ENCODE measurements around the gene PKM.

PKM gene

GRCh38 chr15:72176743-72177142 lies 54.2 kb downstream of the PKM start:
- Histone ChIP-seq H2AFZ (ENCODE audit: low read length) (no peak overlapping the region), H3K18ac (ENCODE audit: low read length) (no peak overlapping the region), H3K27ac (replicated peaks; ENCODE audit: low read length) (no peak overlapping the region), H3K79me1 (ENCODE audit: low read depth, low read length) (no peaks in the 10 kb centered on the region), H3K14ac (ENCODE audit: low read length) (no peak overlapping the region), H2BK15ac (ENCODE audit: low read length) (peak overlapping the region; percentile 7), H4K8ac (ENCODE audit: low read depth, low read length) (no peak overlapping the region), H2BK12ac (ENCODE audit: low read length) (no peak overlapping the region), H2AK5ac (ENCODE audit: low read depth, low read length) (no peak overlapping the region), H3K27me3 (ENCODE audit: control insufficient read depth in 3 of 3, insufficient read depth in 3 of 3, low read depth in 1 of 3, low read length in 3 of 3) (peaks cover 0 to 39% (median 0%) of the 10 kb centered on the region in 3 experiments), H3K4me2 (ENCODE audit: insufficient read depth, low read length, poor library complexity, severe bottlenecking) (no peak overlapping the region), H3K36me3 (replicated peaks in 1 of 2; ENCODE audit: control insufficient read depth in 2 of 2, insufficient read depth in 2 of 2, low read length in 2 of 2) (no peaks in the 10 kb centered on the region), H3K4me1 (ENCODE audit: control insufficient read depth in 2 of 2, insufficient read depth in 1 of 2, low read depth in 1 of 2, low read length in 2 of 2) (peaks cover 17 to 25% of the 10 kb centered on the region in 2 donors), H2BK120ac (ENCODE audit: low read depth, low read length) (no peak overlapping the region), H4K91ac (ENCODE audit: low read depth, low read length, poor library complexity) (no peak overlapping the region), H3K4me3 (ENCODE audit: low read length in 2 of 2) (no peak overlapping the region), H2BK5ac (ENCODE audit: low read length) (no peak overlapping the region), H3K9me3 (replicated peaks in 1 of 2; ENCODE audit: control insufficient read depth in 2 of 2, insufficient read depth in 1 of 2, low read depth in 1 of 2, low read length in 2 of 2) (no peaks in the 10 kb centered on the region), H3K9ac (ENCODE audit: low read depth, low read length, poor library complexity) (no peak overlapping the region), H3K4ac (ENCODE audit: low read length) (no peak overlapping the region), H3K23ac (ENCODE audit: low read depth, low read length, poor library complexity) (no peak overlapping the region)
- WGBS, 2 donors (ENCODE audit: extremely low coverage in 2 of 2, insufficient read length in 2 of 2, insufficient replicate concordance in 1 of 2): no CpG with 5 or more reads among the region's 3 CpGs
- no peak for DNase-seq (ENCODE audit: low spot score)

GRCh38 chr15:72176159-72176558 lies 54.8 kb downstream of the PKM start:
- Histone ChIP-seq H2BK12ac (ENCODE audit: low read length) (no peak overlapping the region), H3K23ac (ENCODE audit: low read depth, low read length, poor library complexity) (no peak overlapping the region), H4K91ac (ENCODE audit: low read depth, low read length, poor library complexity) (no peak overlapping the region), H3K27ac (replicated peaks; ENCODE audit: low read length) (no peak overlapping the region), H3K27me3 (ENCODE audit: control insufficient read depth in 3 of 3, insufficient read depth in 3 of 3, low read depth in 1 of 3, low read length in 3 of 3) (peaks cover 0 to 36% (median 0%) of the 10 kb centered on the region in 3 experiments), H3K18ac (ENCODE audit: low read length) (peak overlapping the region; percentile 15), H4K8ac (ENCODE audit: low read depth, low read length) (no peak overlapping the region), H2AFZ (ENCODE audit: low read length) (no peak overlapping the region), H3K4me2 (ENCODE audit: insufficient read depth, low read length, poor library complexity, severe bottlenecking) (no peak overlapping the region), H3K36me3 (replicated peaks in 1 of 2; ENCODE audit: control insufficient read depth in 2 of 2, insufficient read depth in 2 of 2, low read length in 2 of 2) (no peaks in the 10 kb centered on the region), H2BK120ac (ENCODE audit: low read depth, low read length) (no peak overlapping the region), H2BK15ac (ENCODE audit: low read length) (peak overlapping the region; percentile 7), H2AK5ac (ENCODE audit: low read depth, low read length) (peak overlapping the region; percentile 11), H3K4ac (ENCODE audit: low read length) (no peak overlapping the region), H3K79me1 (ENCODE audit: low read depth, low read length) (no peaks in the 10 kb centered on the region), H3K9ac (ENCODE audit: low read depth, low read length, poor library complexity) (no peak overlapping the region), H2BK5ac (ENCODE audit: low read length) (no peak overlapping the region), H3K4me3 (ENCODE audit: low read length in 2 of 2) (no peak overlapping the region), H3K4me1 (ENCODE audit: control insufficient read depth in 2 of 2, insufficient read depth in 1 of 2, low read depth in 1 of 2, low read length in 2 of 2) (peaks cover 17 to 23% of the 10 kb centered on the region in 2 donors), H3K9me3 (replicated peaks in 1 of 2; ENCODE audit: control insufficient read depth in 2 of 2, insufficient read depth in 1 of 2, low read depth in 1 of 2, low read length in 2 of 2) (no peaks in the 10 kb centered on the region), H3K14ac (ENCODE audit: low read length) (no peak overlapping the region)
- no peak for DNase-seq (ENCODE audit: low spot score)
- no CpG with 5 or more reads among the region's 6 CpGs for WGBS, 2 donors (ENCODE audit: extremely low coverage in 2 of 2, insufficient read length in 2 of 2, insufficient replicate concordance in 1 of 2)

DNA sequence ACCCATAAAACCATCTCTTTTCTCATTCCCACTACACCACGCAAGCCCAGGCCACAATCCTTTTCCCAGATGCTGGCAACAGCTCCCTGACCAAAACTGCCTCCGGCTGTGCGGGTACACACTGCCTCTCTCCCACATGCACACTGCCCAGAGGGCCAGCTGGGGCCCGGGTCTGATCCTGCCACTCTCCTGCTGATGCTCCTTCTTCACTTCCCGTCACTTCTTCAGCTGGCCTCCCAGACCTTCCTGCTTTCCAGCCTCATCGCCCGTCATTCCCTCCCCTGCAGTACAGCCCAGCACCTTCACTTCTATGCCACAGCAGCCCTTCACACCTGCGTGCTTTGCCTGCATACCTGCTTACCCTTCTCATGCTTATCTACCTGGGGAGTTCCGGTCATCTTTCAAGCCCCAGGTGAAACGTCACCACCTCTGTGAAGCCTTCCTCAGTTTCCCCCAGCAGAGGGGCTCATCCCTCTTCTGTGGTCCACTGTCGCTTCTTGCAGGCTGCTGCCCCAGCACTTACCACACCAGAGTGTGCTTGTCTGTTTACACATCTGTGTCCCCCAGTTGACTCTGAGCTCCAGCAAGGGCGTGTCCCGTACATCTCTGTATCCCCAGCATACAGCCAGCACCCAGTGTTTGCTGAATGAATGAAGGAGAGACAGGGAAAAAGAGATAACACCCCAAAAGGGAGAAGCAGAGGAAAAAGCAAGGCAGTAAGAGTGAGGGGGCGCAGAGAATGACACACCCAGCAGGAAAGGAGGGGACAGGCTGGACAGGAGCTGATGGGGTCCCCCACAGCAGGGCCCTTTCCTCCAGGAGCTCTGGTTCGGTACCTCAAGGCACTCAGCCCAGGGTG lies 55.6 kb downstream of the PKM start:
- Histone ChIP-seq H3K27me3 (ENCODE audit: control insufficient read depth in 3 of 3, insufficient read depth in 3 of 3, low read depth in 1 of 3, low read length in 3 of 3) (peaks cover 0 to 39% (median 0%) of the 10 kb centered on the region in 3 experiments), H3K4ac (ENCODE audit: low read length) (no peak overlapping the region), H3K79me1 (ENCODE audit: low read depth, low read length) (no peaks in the 10 kb centered on the region), H3K14ac (ENCODE audit: low read length) (no peak overlapping the region), H3K18ac (ENCODE audit: low read length) (peak overlapping the region; percentile 72), H3K4me1 (ENCODE audit: control insufficient read depth in 2 of 2, insufficient read depth in 1 of 2, low read depth in 1 of 2, low read length in 2 of 2) (peaks cover 13 to 15% of the 10 kb centered on the region in 2 donors), H4K91ac (ENCODE audit: low read depth, low read length, poor library complexity) (peak overlapping the region; percentile 81), H3K27ac (replicated peaks; ENCODE audit: low read length) (no peak overlapping the region), H4K8ac (ENCODE audit: low read depth, low read length) (no peak overlapping the region), H2BK120ac (ENCODE audit: low read depth, low read length) (no peak overlapping the region), H2BK5ac (ENCODE audit: low read length) (no peak overlapping the region), H3K9ac (ENCODE audit: low read depth, low read length, poor library complexity) (no peak overlapping the region), H2BK12ac (ENCODE audit: low read length) (no peak overlapping the region), H2AK5ac (ENCODE audit: low read depth, low read length) (peak overlapping the region; percentile 49), H3K4me3 (ENCODE audit: low read length in 2 of 2) (no peak overlapping the region), H2AFZ (ENCODE audit: low read length) (no peak overlapping the region), H3K23ac (ENCODE audit: low read depth, low read length, poor library complexity) (peak overlapping the region; percentile 67), H2BK15ac (ENCODE audit: low read length) (peak overlapping the region; percentile 7), H3K9me3 (replicated peaks in 1 of 2; ENCODE audit: control insufficient read depth in 2 of 2, insufficient read depth in 1 of 2, low read depth in 1 of 2, low read length in 2 of 2) (no peaks in the 10 kb centered on the region), H3K36me3 (replicated peaks in 1 of 2; ENCODE audit: control insufficient read depth in 2 of 2, insufficient read depth in 2 of 2, low read length in 2 of 2) (no peaks in the 10 kb centered on the region), H3K4me2 (ENCODE audit: insufficient read depth, low read length, poor library complexity, severe bottlenecking) (no peak overlapping the region)
- DNase-seq (ENCODE audit: low spot score): no peak
- no CpG with 5 or more reads among the region's 15 CpGs for WGBS, 2 donors (ENCODE audit: extremely low coverage in 2 of 2, insufficient read length in 2 of 2, insufficient replicate concordance in 1 of 2)

GRCh38 chr15:72174551-72175165 lies 56.3 kb downstream of the PKM start:
- Histone ChIP-seq H2BK12ac (ENCODE audit: low read length) (no peak overlapping the region), H3K27me3 (ENCODE audit: control insufficient read depth in 3 of 3, insufficient read depth in 3 of 3, low read depth in 1 of 3, low read length in 3 of 3) (peaks cover 0 to 39% (median 0%) of the 10 kb centered on the region in 3 experiments), H3K4me1 (ENCODE audit: control insufficient read depth in 2 of 2, insufficient read depth in 1 of 2, low read depth in 1 of 2, low read length in 2 of 2) (peaks cover 6 to 8% of the 10 kb centered on the region in 2 donors), H3K4ac (ENCODE audit: low read length) (no peak overlapping the region), H2BK5ac (ENCODE audit: low read length) (no peak overlapping the region), H2BK15ac (ENCODE audit: low read length) (no peak overlapping the region), H3K79me1 (ENCODE audit: low read depth, low read length) (no peaks in the 10 kb centered on the region), H4K8ac (ENCODE audit: low read depth, low read length) (no peak overlapping the region), H3K27ac (replicated peaks; ENCODE audit: low read length) (no peak overlapping the region), H3K23ac (ENCODE audit: low read depth, low read length, poor library complexity) (no peak overlapping the region), H3K4me2 (ENCODE audit: insufficient read depth, low read length, poor library complexity, severe bottlenecking) (no peak overlapping the region), H3K9ac (ENCODE audit: low read depth, low read length, poor library complexity) (no peak overlapping the region), H3K14ac (ENCODE audit: low read length) (peak overlapping the region; percentile 23), H4K91ac (ENCODE audit: low read depth, low read length, poor library complexity) (peak overlapping the region; percentile 81), H2BK120ac (ENCODE audit: low read depth, low read length) (no peak overlapping the region), H3K18ac (ENCODE audit: low read length) (peak overlapping the region; percentile 53), H2AK5ac (ENCODE audit: low read depth, low read length) (peak overlapping the region; percentile 83), H3K4me3 (ENCODE audit: low read length in 2 of 2) (no peak overlapping the region), H2AFZ (ENCODE audit: low read length) (no peak overlapping the region), H3K36me3 (replicated peaks in 1 of 2; ENCODE audit: control insufficient read depth in 2 of 2, insufficient read depth in 2 of 2, low read length in 2 of 2) (no peaks in the 10 kb centered on the region), H3K9me3 (replicated peaks in 1 of 2; ENCODE audit: control insufficient read depth in 2 of 2, insufficient read depth in 1 of 2, low read depth in 1 of 2, low read length in 2 of 2) (no peaks in the 10 kb centered on the region)
- WGBS, 2 donors (ENCODE audit: extremely low coverage in 2 of 2, insufficient read length in 2 of 2, insufficient replicate concordance in 1 of 2): no CpG with 5 or more reads among the region's 5 CpGs
- DNase-seq (ENCODE audit: low spot score): no peak

Data from neuronal stem cell (in vitro differentiated cells).